ENCODE results near the gene PRR33. TPM values are rescaled to one million over a fixed set of nuclear protein-coding genes. Genes with fewer than 3 reads are reported as not detected.

The PRR33 gene
- total and polyA plus RNA-seq, 9 of the 15 experiments (the other 6 are each of a cell fraction or from before 2014, with no cell fraction given), result not detected

DNA sequence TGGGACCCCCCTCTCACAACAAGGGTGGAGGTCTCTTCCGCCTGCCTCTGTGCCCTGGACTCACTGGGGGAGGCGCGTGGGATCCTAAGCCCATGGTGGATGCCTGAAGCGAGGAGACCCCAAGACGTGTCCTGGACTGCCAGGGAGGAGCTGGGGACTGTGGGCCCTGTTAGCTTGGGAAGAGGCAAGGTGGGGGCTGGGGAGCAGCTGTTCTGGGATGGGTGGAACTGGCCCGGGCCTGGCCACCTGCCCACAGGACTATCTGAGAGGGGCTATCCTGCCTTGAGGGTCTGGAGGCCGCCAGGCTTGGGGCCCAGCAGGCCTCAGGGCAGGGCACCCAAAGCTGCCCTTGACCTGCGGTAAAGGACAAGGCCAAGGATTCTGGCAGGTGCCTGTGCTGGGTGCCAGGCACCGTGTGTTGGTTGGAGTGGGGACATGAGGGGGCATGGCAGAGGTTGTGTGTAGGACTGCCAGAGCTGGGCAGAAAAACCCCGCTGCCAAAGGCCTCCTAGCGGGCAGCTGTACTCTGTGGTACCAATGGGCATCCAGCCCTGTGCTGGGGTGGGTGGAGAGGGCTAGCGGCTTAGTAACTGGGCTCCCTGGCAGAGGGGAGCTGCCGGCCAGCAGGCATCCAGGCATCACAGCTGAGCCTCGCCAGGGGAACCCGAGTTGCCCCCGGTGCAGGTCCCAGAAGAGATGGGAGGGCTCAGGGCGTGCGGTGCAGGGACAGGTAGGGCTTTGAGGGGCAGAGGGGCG is 38.1 kb downstream of the PRR33 start (continued):
- no peak for TF ChIP-seq PHB2 (IDR thresholded peaks at IDR 0.05; ENCODE audit: low read depth)

DNA sequence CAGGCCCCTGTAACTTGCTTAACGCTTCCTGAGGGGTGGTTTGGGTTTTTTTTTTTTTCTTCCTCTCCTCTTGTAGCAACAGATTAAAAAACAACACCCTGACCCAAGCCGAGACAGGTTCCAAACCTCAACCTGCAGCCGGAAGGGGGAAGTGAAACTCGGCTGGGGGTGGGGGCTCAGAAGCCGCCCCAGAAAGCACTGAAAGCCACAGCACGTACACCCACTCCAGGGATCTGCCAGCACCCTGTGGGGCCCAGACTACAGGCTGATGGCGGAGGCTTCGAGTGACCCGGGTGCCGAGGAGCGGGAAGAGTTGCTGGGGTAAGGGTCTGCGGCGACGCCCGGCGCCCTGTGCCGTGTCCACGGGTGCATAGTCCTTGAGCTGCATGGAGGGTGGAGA is 38.8 kb downstream of the PRR33 start, which contains the start of gene LSP1:
LSP1 (plus strand) TSS at position 208 of the 400 bp plus-strand sequence; CDS start at position 269, 61 bp downstream.
- DNase-seq (ENCODE audit: extremely low read depth in 1 of 4, low spot score in 3 of 4) (no peak), ATAC-seq (no peak), FAIRE-seq (no peak)
- POLR2A ChIA-PET, result no interaction called here
- Histone ChIP-seq H3K27me3 (ENCODE audit: control insufficient read depth in 2 of 2, insufficient read depth in 2 of 2, low read length in 2 of 2) (peaks cover 27 to 87% of the 10 kb centered on the region in 2 experiments; a peak in 4 of 5 replicates), H3K4me3 (no peak within 1 kb of the TSS), H3K79me2 (ENCODE audit: control insufficient read depth, insufficient read depth, low read length) (no peaks in the 10 kb centered on the region), H4K20me1 (replicated peaks; ENCODE audit: control insufficient read depth, insufficient read depth, low read length) (peaks cover 3% of the 10 kb centered on the region), H3K9me1 (ENCODE audit: control insufficient read depth, insufficient read depth, low read length) (no peaks in the 10 kb centered on the region), H3K9me3 (replicated peaks; ENCODE audit: control insufficient read depth, insufficient read depth, low read depth, low read length) (no peaks in the 10 kb centered on the region), H3K36me3 (ENCODE audit: control insufficient read depth, insufficient read depth, low read length) (no peaks in the 10 kb centered on the region), H2AFZ (ENCODE audit: low read depth, low read length) (no peak within 1 kb of the TSS), H3K9ac (ENCODE audit: insufficient read depth in 1 of 2, low read depth in 2 of 2, low read length in 2 of 2) (no peak within 1 kb of the TSS; a peak in 1 of 4 replicates), H3K4me2 (ENCODE audit: insufficient read depth, low read length) (no peak within 1 kb of the TSS), H3K27ac (ENCODE audit: extremely low read depth, low read depth, low read length) (no peak within 1 kb of the TSS), H3K4me1 (replicated peaks in 1 of 2; ENCODE audit: control insufficient read depth in 2 of 2, insufficient read depth in 2 of 2, low read length in 2 of 2) (peaks cover 0 to 21% of the 10 kb centered on the region in 2 experiments; a peak in 2 of 5 replicates)
- CTCF ChIA-PET (ENCODE audit: low intra/inter-chr PET ratio), result interaction anchor here (0.6 kb wide), 1 partner anchor 150 kb away, joined by 4 read pairs; no protein-coding TSS in a partner anchor
- TF ChIP-seq, protein P1, sequence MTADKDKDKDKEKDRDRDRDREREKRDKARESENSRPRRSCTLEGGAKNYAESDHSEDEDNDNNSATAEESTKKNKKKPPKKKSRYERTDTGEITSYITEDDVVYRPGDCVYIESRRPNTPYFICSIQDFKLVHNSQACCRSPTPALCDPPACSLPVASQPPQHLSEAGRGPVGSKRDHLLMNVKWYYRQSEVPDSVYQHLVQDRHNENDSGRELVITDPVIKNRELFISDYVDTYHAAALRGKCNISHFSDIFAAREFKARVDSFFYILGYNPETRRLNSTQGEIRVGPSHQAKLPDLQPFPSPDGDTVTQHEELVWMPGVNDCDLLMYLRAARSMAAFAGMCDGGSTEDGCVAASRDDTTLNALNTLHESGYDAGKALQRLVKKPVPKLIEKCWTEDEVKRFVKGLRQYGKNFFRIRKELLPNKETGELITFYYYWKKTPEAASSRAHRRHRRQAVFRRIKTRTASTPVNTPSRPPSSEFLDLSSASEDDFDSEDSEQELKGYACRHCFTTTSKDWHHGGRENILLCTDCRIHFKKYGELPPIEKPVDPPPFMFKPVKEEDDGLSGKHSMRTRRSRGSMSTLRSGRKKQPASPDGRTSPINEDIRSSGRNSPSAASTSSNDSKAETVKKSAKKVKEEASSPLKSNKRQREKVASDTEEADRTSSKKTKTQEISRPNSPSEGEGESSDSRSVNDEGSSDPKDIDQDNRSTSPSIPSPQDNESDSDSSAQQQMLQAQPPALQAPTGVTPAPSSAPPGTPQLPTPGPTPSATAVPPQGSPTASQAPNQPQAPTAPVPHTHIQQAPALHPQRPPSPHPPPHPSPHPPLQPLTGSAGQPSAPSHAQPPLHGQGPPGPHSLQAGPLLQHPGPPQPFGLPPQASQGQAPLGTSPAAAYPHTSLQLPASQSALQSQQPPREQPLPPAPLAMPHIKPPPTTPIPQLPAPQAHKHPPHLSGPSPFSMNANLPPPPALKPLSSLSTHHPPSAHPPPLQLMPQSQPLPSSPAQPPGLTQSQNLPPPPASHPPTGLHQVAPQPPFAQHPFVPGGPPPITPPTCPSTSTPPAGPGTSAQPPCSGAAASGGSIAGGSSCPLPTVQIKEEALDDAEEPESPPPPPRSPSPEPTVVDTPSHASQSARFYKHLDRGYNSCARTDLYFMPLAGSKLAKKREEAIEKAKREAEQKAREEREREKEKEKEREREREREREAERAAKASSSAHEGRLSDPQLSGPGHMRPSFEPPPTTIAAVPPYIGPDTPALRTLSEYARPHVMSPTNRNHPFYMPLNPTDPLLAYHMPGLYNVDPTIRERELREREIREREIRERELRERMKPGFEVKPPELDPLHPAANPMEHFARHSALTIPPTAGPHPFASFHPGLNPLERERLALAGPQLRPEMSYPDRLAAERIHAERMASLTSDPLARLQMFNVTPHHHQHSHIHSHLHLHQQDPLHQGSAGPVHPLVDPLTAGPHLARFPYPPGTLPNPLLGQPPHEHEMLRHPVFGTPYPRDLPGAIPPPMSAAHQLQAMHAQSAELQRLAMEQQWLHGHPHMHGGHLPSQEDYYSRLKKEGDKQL (CRISPR knock-in tag; IDR thresholded peaks at IDR 0.05; ENCODE audit: borderline replicate concordance), result no peak
- no peak for TF ChIP-seq ZNF57 (CRISPR knock-in tag; IDR thresholded peaks at IDR 0.05)
- TF ChIP-seq YY1 (IDR thresholded peaks at IDR 0.05; ENCODE audit: borderline replicate concordance in 1 of 3, control insufficient read depth in 1 of 3, extremely low read depth in 1 of 3, insufficient read depth in 3 of 3, insufficient read length in 1 of 3, insufficient replicate concordance in 2 of 3, low read depth in 1 of 3, low read length in 2 of 3), result peak in 1 of 3 experiments; percentile 6
- no peak for TF ChIP-seq SRSF9 (IDR thresholded peaks at IDR 0.05; ENCODE audit: borderline replicate concordance, low read depth, low read length)
- no peak for TF ChIP-seq ZNF316 (IDR thresholded peaks at IDR 0.05)
- no peak for TF ChIP-seq POLR2B (IDR thresholded peaks at IDR 0.05; ENCODE audit: low read depth, partially characterized antibody)
- no peak for TF ChIP-seq TCFL5 (CRISPR knock-in tag; conservative IDR thresholded peaks at IDR 0.05)
- TF ChIP-seq NBN (IDR thresholded peaks at IDR 0.05; ENCODE audit: low read depth), result no peak
- intact Hi-C loops (cut with micrococcal nuclease) (no loop called here), in situ Hi-C loops (cut with MboI) (loop anchor here (10.0 kb wide), 1 partner anchor 302 kb away; no protein-coding TSS in a partner anchor)
- 4% methylated on average over 8 of the region's 18 CpGs for WGBS (ENCODE audit: insufficient coverage, low coverage, missing lambda C conversion rate)
- no TSS peak for BruUV-seq (replicated peaks)

All from K562 (cell line).